ENCODE measurements around the gene SND1. TPM values are rescaled to one million over a fixed set of nuclear protein-coding genes. Genes with fewer than 3 reads are reported as not detected.

SND1 gene
- total and polyA plus RNA-seq, 10 of the 15 experiments (the other 5 are each of a cell fraction or from before 2014, with no cell fraction given) = 52.4 to 270 (median 146) TPM

- BruUV-seq (replicated peaks) = no TSS peak
- FAIRE-seq (no peak), DNase-seq (ENCODE audit: low read depth, low spot score) (no peak), ATAC-seq (no peak)
- no peak for TF ChIP-seq NR2C1 (IDR thresholded peaks at IDR 0.05)
- H3K4me2 ChIP-seq (ENCODE audit: control insufficient read depth, insufficient read depth) = no peak overlapping the region
- H3K36me3 ChIP-seq (ENCODE audit: control insufficient read depth in 2 of 2, insufficient read depth in 2 of 2, low read length in 1 of 2) = peaks cover 0 to 15% of the 10 kb centered on the region in 2 experiments; a peak in 3 of 4 replicates
- POLR2A ChIA-PET = no interaction called here
- H4K20me1 ChIP-seq (ENCODE audit: control insufficient read depth, insufficient read depth) = no peaks in the 10 kb centered on the region
- H3K4me3 ChIP-seq = no peak overlapping the region
- H3K4me1 ChIP-seq (ENCODE audit: control insufficient read depth, insufficient read depth, low read length) = peaks cover 7% of the 10 kb centered on the region
- H2AFZ ChIP-seq (ENCODE audit: control insufficient read depth, low read depth, low read length) = no peak overlapping the region
- peaks cover 2% of the 10 kb centered on the region; the same call in 1 of the 3 replicates for H3K9me3 ChIP-seq (replicated peaks; ENCODE audit: control insufficient read depth, insufficient read depth, low read length)
- H3K79me2 ChIP-seq (ENCODE audit: control insufficient read depth, insufficient read depth, low read length) = peaks cover 5% of the 10 kb centered on the region
- in situ Hi-C loops (cut with MboI) (no loop called here), intact Hi-C loops (cut with micrococcal nuclease; ENCODE audit: unreplicated experiment) (no loop called here)
- no peaks in the 10 kb centered on the region for H3K27me3 ChIP-seq (replicated peaks in 1 of 2; ENCODE audit: control insufficient read depth in 2 of 2, insufficient read depth in 2 of 2, low read length in 1 of 2)
- RAD21 ChIA-PET (ENCODE audit: unreplicated experiment) = no interaction called here
- no peak overlapping the region for H3K9ac ChIP-seq (ENCODE audit: control insufficient read depth, insufficient read depth, low read length)
- CTCF ChIA-PET = no interaction called here
- 98% methylated on average over 5 of the region's 5 CpGs for WGBS (ENCODE audit: insufficient coverage, insufficient replicate concordance, low lambda C conversion rate, missing lambda C conversion rate)
- H3K27ac ChIP-seq (ENCODE audit: control insufficient read depth, insufficient read depth) = no peak overlapping the region
- SMC1A ChIA-PET (ENCODE audit: uncharacterized antibody, unreplicated experiment) = interaction anchor here (1.1 to 1.3 kb wide), 2 partner anchors 8 to 19 kb away, joined by 3 to 6 read pairs; no protein-coding TSS in a partner anchor
These were observed 179.6 kb downstream of the SND1 start for GRCh38 chr7:127831318-127832219.

- ChIA-PET CTCF (no interaction called here), POLR2A (no interaction called here), SMC1A (ENCODE audit: uncharacterized antibody, unreplicated experiment) (no interaction called here), RAD21 (ENCODE audit: unreplicated experiment) (no interaction called here)
- ATAC-seq = no peak
- DNase-seq (ENCODE audit: low read depth, low spot score) = no peak
- Histone ChIP-seq H4K20me1 (ENCODE audit: control insufficient read depth, insufficient read depth) (no peaks in the 10 kb centered on the region), H3K4me1 (ENCODE audit: control insufficient read depth, insufficient read depth, low read length) (peaks cover 7% of the 10 kb centered on the region), H2AFZ (ENCODE audit: control insufficient read depth, low read depth, low read length) (no peak overlapping the region), H3K9ac (ENCODE audit: control insufficient read depth, insufficient read depth, low read length) (no peak overlapping the region), H3K9me3 (replicated peaks; ENCODE audit: control insufficient read depth, insufficient read depth, low read length) (peaks cover 7% of the 10 kb centered on the region), H3K79me2 (ENCODE audit: control insufficient read depth, insufficient read depth, low read length) (peaks cover 5% of the 10 kb centered on the region), H3K4me3 (no peak overlapping the region), H3K36me3 (ENCODE audit: control insufficient read depth in 2 of 2, insufficient read depth in 2 of 2, low read length in 1 of 2) (peaks cover 0 to 17% of the 10 kb centered on the region in 2 experiments; a peak in 3 of 4 replicates), H3K27ac (ENCODE audit: control insufficient read depth, insufficient read depth) (no peak overlapping the region), H3K4me2 (ENCODE audit: control insufficient read depth, insufficient read depth) (no peak overlapping the region), H3K27me3 (replicated peaks in 1 of 2; ENCODE audit: control insufficient read depth in 2 of 2, insufficient read depth in 2 of 2, low read length in 1 of 2) (no peaks in the 10 kb centered on the region)
- 97% methylated on average over 7 of the region's 7 CpGs for WGBS (ENCODE audit: insufficient coverage, insufficient replicate concordance, low lambda C conversion rate, missing lambda C conversion rate)
- intact Hi-C loops (cut with micrococcal nuclease; ENCODE audit: unreplicated experiment) = no loop called here
- in situ Hi-C loops (cut with MboI) = no loop called here
- BruUV-seq (replicated peaks) = no TSS peak
- FAIRE-seq = no peak
- TF ChIP-seq WRNIP1 (IDR thresholded peaks at IDR 0.05; ENCODE audit: borderline replicate concordance, low read depth, low read length) (no peak), REST (IDR thresholded peaks at IDR 0.05; ENCODE audit: low read depth, low read length) (no peak), NKRF (conservative IDR thresholded peaks at IDR 0.05) (no peak), SPI1 (IDR thresholded peaks at IDR 0.05; ENCODE audit: borderline replicate concordance, insufficient read depth, low read depth, low read length) (no peak), BRCA1 (IDR thresholded peaks at IDR 0.05; ENCODE audit: low read depth, low read length) (no peak), ZZZ3 (IDR thresholded peaks at IDR 0.05; ENCODE audit: control insufficient read depth, insufficient read length, low read depth) (no peak), IRF4 (IDR thresholded peaks at IDR 0.05; ENCODE audit: low read depth, low read length) (no peak)
These were observed 180.6 kb downstream of the SND1 start for GRCh38 chr7:127832592-127832991.

Measured in GM12878 (cell line).